ENCODE results near the gene CDHR2. TPM values are rescaled to one million over a fixed set of nuclear protein-coding genes. Genes with fewer than 3 reads are reported as not detected.

CDHR2 gene
- total RNA-seq, 1 donor from 2014 or later: 0.64 TPM

DNA sequence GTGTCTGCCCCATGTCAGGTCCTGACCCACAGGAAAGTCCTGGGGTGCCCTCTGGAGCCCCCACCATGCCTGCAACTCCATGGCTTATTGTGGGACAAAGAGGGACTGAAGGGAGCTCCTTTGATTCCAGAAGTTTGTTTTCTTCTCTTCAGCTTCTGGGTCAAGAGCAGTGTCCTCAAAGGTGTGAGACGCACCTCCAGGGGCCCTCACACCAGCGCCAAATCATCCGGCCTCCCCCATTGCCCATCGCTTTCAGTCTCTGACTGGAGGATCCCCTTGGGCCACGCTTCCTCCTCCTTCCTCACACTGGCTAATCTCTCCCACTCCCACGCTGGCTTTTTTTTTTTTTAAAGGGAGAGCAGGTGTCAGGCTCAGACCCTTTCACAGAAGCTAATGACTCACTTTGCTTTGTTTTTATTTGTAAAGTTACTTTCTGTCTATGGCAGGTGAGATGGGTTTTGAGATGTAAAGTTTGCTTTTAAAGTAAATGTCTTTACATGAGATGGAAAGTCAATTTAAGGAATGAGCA, 16.7 kb downstream of the CDHR2 start:
- Mint-ChIP-seq H3K4me3 (ENCODE audit: low read depth) (no peak overlapping the region), H3K36me3 (ENCODE audit: low read depth) (no peaks in the 10 kb centered on the region), H3K27me3 (ENCODE audit: low read depth) (peaks cover 7% of the 10 kb centered on the region), H3K27ac (no peak overlapping the region), H3K9me3 (no peaks in the 10 kb centered on the region), H3K4me1 (ENCODE audit: low read depth) (peaks cover 1% of the 10 kb centered on the region)
- intact Hi-C loops (cut with micrococcal nuclease): no loop called here
- DNase-seq (ENCODE audit: low spot score): no peak

DNA sequence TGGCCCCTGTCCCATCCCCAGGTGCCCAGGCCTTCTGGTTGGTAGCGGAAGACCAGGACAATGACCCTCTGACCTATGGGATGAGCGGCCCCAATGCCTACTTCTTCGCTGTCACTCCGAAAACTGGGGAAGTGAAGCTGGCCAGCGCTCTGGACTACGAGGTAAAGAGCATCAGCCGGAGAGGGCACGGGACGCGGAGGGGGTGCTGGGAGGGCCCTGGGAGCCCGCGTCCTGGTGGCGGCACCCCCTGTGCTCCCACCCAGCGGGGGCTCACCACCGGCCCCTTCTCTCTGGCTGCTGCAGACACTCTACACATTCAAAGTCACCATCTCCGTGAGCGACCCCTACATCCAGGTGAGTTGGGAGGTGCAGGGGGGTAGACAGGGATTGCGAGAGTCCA, 19.5 kb downstream of the CDHR2 start:
- no peaks in the 10 kb centered on the region for H3K4me1 Mint-ChIP-seq (ENCODE audit: low read depth)
- intact Hi-C loops (cut with micrococcal nuclease): no loop called here
- no peak overlapping the region for H3K4me3 Mint-ChIP-seq (ENCODE audit: low read depth)
- no peaks in the 10 kb centered on the region for H3K9me3 Mint-ChIP-seq
- peaks cover 7% of the 10 kb centered on the region for H3K27me3 Mint-ChIP-seq (ENCODE audit: low read depth)
- no peak overlapping the region for H3K27ac Mint-ChIP-seq
- no peak for DNase-seq (ENCODE audit: low spot score)
- H3K36me3 Mint-ChIP-seq (ENCODE audit: low read depth): no peaks in the 10 kb centered on the region

- Mint-ChIP-seq H3K4me3 (ENCODE audit: low read depth) (no peak overlapping the region), H3K9me3 (no peaks in the 10 kb centered on the region), H3K27ac (no peak overlapping the region), H3K27me3 (ENCODE audit: low read depth) (peaks cover 7% of the 10 kb centered on the region), H3K4me1 (ENCODE audit: low read depth) (no peaks in the 10 kb centered on the region), H3K36me3 (ENCODE audit: low read depth) (no peaks in the 10 kb centered on the region)
- intact Hi-C loops (cut with micrococcal nuclease): loop anchor here (10.0 kb wide), 1 partner anchor 55 kb away; no protein-coding TSS in a partner anchor
- DNase-seq (ENCODE audit: low spot score): no peak
Observed at GRCh38 chr5:176570044-176570443, 20.9 kb downstream of the CDHR2 start.

DNA sequence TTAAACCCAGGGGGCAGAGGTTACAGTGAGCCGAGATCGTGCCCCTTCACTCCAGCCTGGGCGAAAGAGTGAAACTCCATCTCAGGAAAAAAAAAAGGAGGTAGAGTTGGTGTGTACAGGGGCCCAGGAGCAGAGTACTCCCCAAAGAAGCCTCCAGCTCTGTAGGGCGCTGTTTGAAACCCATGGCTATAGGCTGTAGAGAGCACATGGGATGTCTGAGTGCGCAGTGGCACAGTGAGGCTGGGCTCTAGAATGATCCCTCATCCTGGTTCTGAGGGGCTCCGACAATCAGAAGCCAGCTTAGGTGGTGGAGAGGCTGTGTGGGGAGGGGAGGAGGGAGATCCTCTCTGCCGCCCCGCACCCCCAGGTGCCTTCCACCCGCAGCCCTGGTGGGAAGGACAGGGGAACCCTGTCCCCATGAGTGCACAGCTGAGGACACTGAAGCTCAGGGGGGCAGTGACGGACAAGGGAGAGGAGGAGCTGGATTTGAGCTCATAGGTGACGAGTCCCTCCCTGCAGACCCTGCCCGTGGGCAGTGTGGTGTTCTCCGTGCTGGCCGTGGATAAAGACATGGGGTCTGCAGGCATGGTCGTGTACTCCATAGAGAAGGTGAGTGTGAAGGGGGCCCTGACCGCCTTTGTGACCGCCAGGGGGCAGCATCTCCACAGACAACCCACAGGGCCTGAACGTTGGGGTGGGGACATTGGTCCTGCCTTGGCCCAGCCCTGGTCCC, 24.6 kb downstream of the CDHR2 start:
- intact Hi-C loops (cut with micrococcal nuclease): loop anchor here (1.0 to 10.0 kb wide), 3 partner anchors 23 to 157 kb away; partner anchors contain the start of gene CLTB
- DNase-seq (ENCODE audit: low spot score): peak; percentile 57
- no peak overlapping the region for H3K27ac Mint-ChIP-seq
- H3K36me3 Mint-ChIP-seq (ENCODE audit: low read depth): no peaks in the 10 kb centered on the region
- no peaks in the 10 kb centered on the region for H3K4me1 Mint-ChIP-seq (ENCODE audit: low read depth)
- peaks cover 5% of the 10 kb centered on the region for H3K27me3 Mint-ChIP-seq (ENCODE audit: low read depth)
- H3K9me3 Mint-ChIP-seq: no peaks in the 10 kb centered on the region
- H3K4me3 Mint-ChIP-seq (ENCODE audit: low read depth): no peak overlapping the region

DNA sequence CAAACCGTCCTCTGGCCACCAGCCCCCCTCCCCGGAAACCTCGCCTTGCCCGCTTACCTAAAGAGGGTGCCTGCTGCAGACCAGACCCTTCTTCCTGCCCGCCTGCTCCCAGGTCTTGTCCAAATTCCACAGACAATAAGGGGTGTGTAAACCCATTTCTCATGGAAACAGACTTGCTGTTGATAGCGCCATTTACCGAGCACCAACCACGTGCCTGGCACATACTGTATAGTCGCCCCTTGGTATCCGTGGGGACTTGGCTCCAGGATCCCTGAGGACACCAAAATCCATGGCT, 25.1 kb downstream of the CDHR2 start:
- Mint-ChIP-seq H3K27me3 (ENCODE audit: low read depth) (peaks cover 5% of the 10 kb centered on the region), H3K27ac (no peak overlapping the region)
- intact Hi-C loops (cut with micrococcal nuclease): loop anchor here (1.0 to 10.0 kb wide), 3 partner anchors 23 to 158 kb away; partner anchors contain the start of gene CLTB

DNA sequence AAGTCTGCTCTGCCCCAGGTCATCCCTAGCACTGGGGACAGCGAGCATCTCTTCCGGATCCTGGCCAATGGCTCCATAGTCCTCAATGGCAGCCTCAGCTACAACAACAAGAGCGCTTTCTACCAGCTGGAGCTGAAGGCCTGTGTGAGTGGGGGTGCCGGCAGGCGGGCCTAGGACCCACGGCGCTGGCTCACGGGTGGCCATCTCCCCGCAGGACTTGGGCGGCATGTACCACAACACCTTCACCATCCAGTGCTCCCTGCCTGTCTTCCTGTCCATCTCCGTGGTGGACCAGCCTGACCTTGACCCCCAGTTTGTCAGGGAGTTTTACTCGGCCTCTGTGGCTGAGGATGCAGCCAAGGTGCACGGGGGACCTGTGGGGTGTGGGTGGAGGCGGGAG, 25.9 kb downstream of the CDHR2 start:
- intact Hi-C loops (cut with micrococcal nuclease): loop anchor here (2.0 to 10.0 kb wide), 2 partner anchors 22 to 50 kb away; no protein-coding TSS in a partner anchor
- peaks cover 5% of the 10 kb centered on the region for H3K27me3 Mint-ChIP-seq (ENCODE audit: low read depth)
- H3K27ac Mint-ChIP-seq: no peak overlapping the region
- H3K4me1 Mint-ChIP-seq (ENCODE audit: low read depth): no peaks in the 10 kb centered on the region
- no peaks in the 10 kb centered on the region for H3K36me3 Mint-ChIP-seq (ENCODE audit: low read depth)
- no peak for DNase-seq (ENCODE audit: low spot score)
- H3K4me3 Mint-ChIP-seq (ENCODE audit: low read depth): no peak overlapping the region
- H3K9me3 Mint-ChIP-seq: no peaks in the 10 kb centered on the region

More for the DNA sequence above, 25.1 kb downstream of the CDHR2 start:
- Mint-ChIP-seq H3K4me1 (ENCODE audit: low read depth) (no peaks in the 10 kb centered on the region), H3K36me3 (ENCODE audit: low read depth) (no peaks in the 10 kb centered on the region), H3K4me3 (ENCODE audit: low read depth) (no peak overlapping the region), H3K9me3 (no peaks in the 10 kb centered on the region)
- DNase-seq (ENCODE audit: low spot score): no peak

DNA sequence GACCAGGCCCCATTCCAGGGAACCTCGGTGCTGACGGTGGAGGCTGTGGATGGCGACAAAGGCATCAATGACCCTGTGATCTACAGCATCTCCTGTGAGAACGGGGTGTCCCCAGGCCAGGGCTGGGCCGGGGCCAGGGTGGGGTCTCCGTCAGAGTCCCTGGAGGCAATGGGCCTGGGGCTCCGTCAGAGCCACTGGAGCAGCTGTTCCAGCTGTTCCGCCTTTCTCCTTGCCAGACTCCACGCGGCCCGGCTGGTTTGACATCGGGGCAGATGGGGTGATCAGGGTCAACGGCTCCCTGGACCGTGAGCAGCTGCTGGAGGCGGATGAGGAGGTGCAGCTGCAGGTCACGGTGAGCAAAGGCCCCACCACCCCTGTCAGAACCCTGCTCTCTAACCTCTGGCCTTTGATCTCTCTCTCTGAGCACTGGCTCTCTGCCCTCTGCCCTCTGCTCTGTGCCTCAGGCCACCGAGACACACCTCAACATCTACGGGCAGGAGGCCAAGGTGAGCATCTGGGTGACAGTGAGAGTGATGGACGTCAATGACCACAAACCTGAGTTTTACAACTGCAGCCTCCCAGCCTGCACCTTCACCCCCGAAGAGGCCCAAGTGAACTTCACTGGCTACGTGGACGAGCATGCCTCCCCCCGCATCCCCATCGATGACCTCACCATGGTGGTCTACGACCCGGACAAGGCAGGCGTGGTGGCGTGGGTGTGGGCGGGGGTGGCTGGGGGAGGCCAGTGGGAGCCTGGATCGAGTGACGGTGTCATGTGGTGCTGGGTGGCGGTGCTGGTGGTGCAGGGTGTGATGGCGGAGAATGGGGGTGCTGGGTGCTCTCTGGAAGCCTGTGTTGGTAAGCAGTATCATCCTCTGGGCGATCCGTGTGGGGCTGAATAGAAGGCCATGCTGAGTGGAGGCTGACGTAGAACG, 26.6 kb downstream of the CDHR2 start:
- Mint-ChIP-seq H3K4me1 (ENCODE audit: low read depth) (no peaks in the 10 kb centered on the region), H3K36me3 (ENCODE audit: low read depth) (no peaks in the 10 kb centered on the region), H3K27ac (no peak overlapping the region), H3K4me3 (ENCODE audit: low read depth) (no peak overlapping the region), H3K27me3 (ENCODE audit: low read depth) (peaks cover 5% of the 10 kb centered on the region), H3K9me3 (no peaks in the 10 kb centered on the region)
- DNase-seq (ENCODE audit: low spot score): no peak
- intact Hi-C loops (cut with micrococcal nuclease): loop anchor here (2.0 to 10.0 kb wide), 2 partner anchors 21 to 49 kb away; no protein-coding TSS in a partner anchor

- intact Hi-C loops (cut with micrococcal nuclease): loop anchor here (10.0 kb wide), 1 partner anchor 47 kb away; no protein-coding TSS in a partner anchor
- H3K36me3 Mint-ChIP-seq (ENCODE audit: low read depth): no peaks in the 10 kb centered on the region
- no peak for DNase-seq (ENCODE audit: low spot score)
- H3K4me3 Mint-ChIP-seq (ENCODE audit: low read depth): no peak overlapping the region
- H3K4me1 Mint-ChIP-seq (ENCODE audit: low read depth): no peaks in the 10 kb centered on the region
- no peak overlapping the region for H3K27ac Mint-ChIP-seq
- peaks cover 2% of the 10 kb centered on the region for H3K27me3 Mint-ChIP-seq (ENCODE audit: low read depth)
- no peaks in the 10 kb centered on the region for H3K9me3 Mint-ChIP-seq
Observed at GRCh38 chr5:176577312-176578176, 28.4 kb downstream of the CDHR2 start.

GRCh38 chr5:176578391-176578808, 29.3 kb downstream of the CDHR2 start:
- H3K4me1 Mint-ChIP-seq (ENCODE audit: low read depth): no peaks in the 10 kb centered on the region
- no peak overlapping the region for H3K27ac Mint-ChIP-seq
- H3K27me3 Mint-ChIP-seq (ENCODE audit: low read depth): no peaks in the 10 kb centered on the region
- DNase-seq (ENCODE audit: low spot score): peak; percentile 29
- intact Hi-C loops (cut with micrococcal nuclease): loop anchor here (10.0 kb wide), 1 partner anchor 46 kb away; no protein-coding TSS in a partner anchor
- no peak overlapping the region for H3K4me3 Mint-ChIP-seq (ENCODE audit: low read depth)
- no peaks in the 10 kb centered on the region for H3K36me3 Mint-ChIP-seq (ENCODE audit: low read depth)
- H3K9me3 Mint-ChIP-seq: no peaks in the 10 kb centered on the region

DNA sequence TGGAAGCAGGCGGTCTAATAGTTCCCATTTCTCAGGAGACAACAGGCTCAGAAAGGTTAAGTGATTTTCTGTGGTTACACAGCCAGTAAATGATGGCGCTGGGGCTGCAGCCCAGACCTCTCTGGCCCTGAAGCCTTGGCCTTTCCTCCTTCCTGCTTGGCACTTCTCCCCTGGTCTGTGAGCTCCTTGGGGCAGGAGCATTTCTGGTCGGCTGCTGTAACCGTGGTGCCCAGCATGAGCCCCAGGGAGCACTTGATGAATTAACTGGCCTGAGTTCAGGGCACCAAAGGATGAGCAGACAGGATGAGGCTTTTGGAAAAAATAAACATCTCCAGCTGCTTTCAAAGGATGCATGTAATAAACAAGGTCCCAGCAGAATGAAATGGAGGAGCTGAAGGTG, 30.2 kb downstream of the CDHR2 start:
- Mint-ChIP-seq H3K4me3 (ENCODE audit: low read depth) (no peak overlapping the region), H3K27me3 (ENCODE audit: low read depth) (no peaks in the 10 kb centered on the region), H3K9me3 (no peaks in the 10 kb centered on the region), H3K27ac (no peak overlapping the region), H3K4me1 (ENCODE audit: low read depth) (no peaks in the 10 kb centered on the region), H3K36me3 (ENCODE audit: low read depth) (no peaks in the 10 kb centered on the region)
- DNase-seq (ENCODE audit: low spot score): no peak
- intact Hi-C loops (cut with micrococcal nuclease): loop anchor here (10.0 kb wide), 1 partner anchor 45 kb away; no protein-coding TSS in a partner anchor

GRCh38 chr5:176581361-176581760, 32.2 kb downstream of the CDHR2 start:
- Mint-ChIP-seq H3K4me3 (ENCODE audit: low read depth) (no peak overlapping the region), H3K27ac (no peak overlapping the region), H3K36me3 (ENCODE audit: low read depth) (no peaks in the 10 kb centered on the region), H3K4me1 (ENCODE audit: low read depth) (no peaks in the 10 kb centered on the region), H3K27me3 (ENCODE audit: low read depth) (no peaks in the 10 kb centered on the region), H3K9me3 (peaks cover 7% of the 10 kb centered on the region)
- intact Hi-C loops (cut with micrococcal nuclease): no loop called here
- DNase-seq (ENCODE audit: low spot score): no peak

GRCh38 chr5:176583076-176583475, 33.9 kb downstream of the CDHR2 start:
- intact Hi-C loops (cut with micrococcal nuclease): no loop called here
- no peaks in the 10 kb centered on the region for H3K27me3 Mint-ChIP-seq (ENCODE audit: low read depth)
- DNase-seq (ENCODE audit: low spot score): no peak
- no peaks in the 10 kb centered on the region for H3K4me1 Mint-ChIP-seq (ENCODE audit: low read depth)
- H3K27ac Mint-ChIP-seq: no peak overlapping the region
- H3K4me3 Mint-ChIP-seq (ENCODE audit: low read depth): no peak overlapping the region
- peaks cover 7% of the 10 kb centered on the region for H3K9me3 Mint-ChIP-seq
- H3K36me3 Mint-ChIP-seq (ENCODE audit: low read depth): no peaks in the 10 kb centered on the region

All from activated T-helper 2 cell treated with anti-CD3 and anti-CD28 coated beads, Interferon-gamma antibody, Interleukin-2, Interleukin-4, amounts not matched to agents 10 μg/mL and 5 μg/mL and 100 μg/mL, durations not matched to agents 14 hours and 24 hours and 36 hours (primary cell).